ENCODE measurements around the gene ATP4A. TPM values are rescaled to one million over a fixed set of nuclear protein-coding genes. Genes with fewer than 3 reads are reported as not detected.

ATP4A gene
- total RNA-seq (ENCODE audit: low replicate concordance): not detected in 2 replicates

DNA sequence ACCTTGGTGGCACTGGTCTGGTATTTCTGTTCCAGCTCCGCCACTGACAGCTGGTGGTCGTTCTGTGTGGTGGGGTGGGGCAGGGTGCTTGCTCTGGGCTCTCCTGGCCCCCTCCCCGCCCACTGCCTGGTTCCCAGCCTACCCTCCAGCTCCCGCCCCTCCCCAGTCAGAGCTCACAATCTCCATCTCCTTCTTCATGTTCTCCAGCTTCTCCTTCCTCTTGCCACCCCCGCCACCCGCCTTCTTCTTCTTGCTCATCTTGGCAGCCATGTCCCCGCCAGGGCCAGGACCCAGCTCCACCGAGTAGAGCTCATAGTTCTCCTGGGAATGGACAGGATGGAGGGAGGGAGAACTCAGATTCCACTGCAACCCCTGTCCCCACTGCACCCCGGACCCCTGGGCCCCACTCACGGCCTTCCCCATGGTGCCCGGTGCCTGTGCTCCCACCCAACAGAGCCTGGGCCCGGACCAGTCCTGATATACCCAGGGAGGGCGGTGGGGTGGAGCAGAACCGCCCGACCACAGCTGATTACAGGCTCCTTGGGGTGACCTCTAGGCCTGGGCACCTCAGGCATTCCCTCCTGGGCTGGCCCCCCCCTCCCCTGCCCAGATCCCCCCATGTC, at the start of gene ATP4A:
Gene ATP4A, minus strand, starts transcription at position 452 of the 623 bp plus-strand sequence. Its CDS starts 29 bp downstream, at position 423.

DNA sequence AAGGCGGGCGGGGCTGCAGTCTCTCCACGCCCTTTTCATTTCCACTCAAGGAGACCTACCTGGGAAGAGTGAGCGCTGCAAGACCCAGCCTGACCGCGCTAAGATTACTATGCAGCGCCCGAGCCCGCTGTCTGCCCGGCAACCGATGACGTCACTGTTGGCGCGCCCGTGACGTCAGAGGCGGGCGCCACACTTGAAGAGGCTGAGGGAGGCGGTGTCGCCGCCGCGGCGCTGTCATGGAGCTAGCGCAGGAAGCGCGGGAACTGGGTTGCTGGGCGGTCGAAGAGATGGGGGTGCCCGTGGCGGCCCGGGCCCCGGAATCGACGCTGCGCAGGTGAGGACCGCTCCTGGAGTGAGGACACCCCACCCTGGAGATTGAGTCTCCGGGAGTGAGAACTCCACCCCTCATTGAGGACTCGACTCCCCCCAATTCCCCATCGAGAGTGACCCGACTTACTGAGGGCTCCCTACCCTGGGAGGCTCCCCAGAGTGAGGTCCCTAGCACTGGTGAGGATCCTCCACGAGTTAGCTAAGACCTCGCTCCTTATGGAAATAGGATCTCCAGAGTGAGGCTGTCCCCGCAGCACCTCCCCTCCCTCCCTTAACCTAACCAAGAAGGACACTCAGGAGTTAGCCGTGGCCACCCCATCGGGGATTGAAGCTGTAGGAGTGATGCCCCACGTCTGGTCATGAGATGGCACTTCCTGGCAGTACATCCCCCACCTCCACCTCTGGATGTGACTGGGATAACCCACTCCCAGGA, 49.3 kb upstream of the ATP4A start, which contains the start of gene HAUS5:
Gene HAUS5, plus strand, starts transcription at position 177 of the 763 bp plus-strand sequence. Its CDS starts 60 bp downstream, at position 237.

DNA sequence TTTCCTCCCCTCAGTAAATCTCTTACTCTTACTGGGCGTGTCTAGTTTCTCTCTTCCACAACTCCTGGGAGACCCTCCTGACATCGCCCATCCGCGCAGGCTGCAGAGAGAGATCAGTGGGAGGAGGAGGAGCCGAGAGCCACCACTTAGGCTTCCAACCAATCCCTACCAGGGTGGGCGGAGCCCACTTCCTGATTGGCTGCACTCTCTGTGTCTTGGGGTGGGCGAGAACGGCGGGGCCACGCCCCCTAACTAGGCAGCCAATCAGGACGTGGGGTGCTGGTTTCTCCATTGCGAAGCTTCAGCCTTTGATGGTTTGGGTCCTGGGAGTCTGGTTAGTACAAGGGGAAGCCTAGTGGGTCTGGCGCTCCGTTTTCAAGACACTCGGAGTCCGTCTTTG, 22.4 kb upstream of the ATP4A start, which contains the start of gene PMIS2:
Gene PMIS2, plus strand, starts transcription at position 326 of the 400 bp plus-strand sequence. CDS start 87 bp downstream, outside the sequence.

DNA sequence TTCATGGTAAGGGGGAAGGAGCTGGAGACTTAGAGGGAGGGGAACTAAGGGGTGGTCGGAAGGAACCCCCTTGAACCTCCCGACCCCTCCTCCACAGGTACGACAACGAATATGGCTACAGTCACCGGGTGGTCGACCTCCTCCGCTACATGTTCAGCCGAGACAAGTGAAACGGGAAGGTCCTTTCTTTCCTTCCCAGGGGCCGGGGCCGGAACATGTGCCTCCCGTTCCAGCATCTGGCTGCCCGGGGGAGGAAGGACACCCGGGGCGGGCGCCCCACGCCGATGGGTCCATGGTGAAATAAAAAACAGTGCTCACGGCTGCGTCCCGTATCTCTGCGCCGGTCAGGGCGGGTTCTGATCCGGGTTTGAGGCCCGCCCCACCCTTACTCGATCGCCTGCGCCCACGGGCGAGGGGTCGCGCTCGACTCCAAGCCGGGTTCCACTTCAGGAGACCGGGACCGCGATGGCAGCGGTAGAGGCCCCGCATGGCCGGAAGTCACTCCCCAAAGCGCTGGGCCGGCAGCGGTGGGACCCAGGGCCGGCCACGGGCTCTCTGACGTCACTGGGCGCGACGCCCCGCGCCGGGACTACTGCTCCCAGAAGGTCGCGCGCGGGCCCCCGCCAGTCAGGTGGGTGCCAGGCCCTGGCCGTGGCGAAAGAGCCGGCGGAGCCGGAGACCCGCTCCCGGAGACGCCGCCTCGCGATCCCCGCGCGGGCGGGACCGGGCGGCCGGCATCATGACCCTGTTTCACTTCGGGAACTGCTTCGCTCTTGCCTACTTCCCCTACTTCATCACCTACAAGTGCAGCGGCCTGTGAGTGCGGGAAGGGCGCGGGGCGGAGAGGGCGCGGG, 18.2 kb downstream of the ATP4A start, which contains the start of gene TMEM147:
Gene TMEM147, plus strand, starts transcription at position 626 of the 854 bp plus-strand sequence. Its CDS starts 114 bp downstream, at position 740.

DNA sequence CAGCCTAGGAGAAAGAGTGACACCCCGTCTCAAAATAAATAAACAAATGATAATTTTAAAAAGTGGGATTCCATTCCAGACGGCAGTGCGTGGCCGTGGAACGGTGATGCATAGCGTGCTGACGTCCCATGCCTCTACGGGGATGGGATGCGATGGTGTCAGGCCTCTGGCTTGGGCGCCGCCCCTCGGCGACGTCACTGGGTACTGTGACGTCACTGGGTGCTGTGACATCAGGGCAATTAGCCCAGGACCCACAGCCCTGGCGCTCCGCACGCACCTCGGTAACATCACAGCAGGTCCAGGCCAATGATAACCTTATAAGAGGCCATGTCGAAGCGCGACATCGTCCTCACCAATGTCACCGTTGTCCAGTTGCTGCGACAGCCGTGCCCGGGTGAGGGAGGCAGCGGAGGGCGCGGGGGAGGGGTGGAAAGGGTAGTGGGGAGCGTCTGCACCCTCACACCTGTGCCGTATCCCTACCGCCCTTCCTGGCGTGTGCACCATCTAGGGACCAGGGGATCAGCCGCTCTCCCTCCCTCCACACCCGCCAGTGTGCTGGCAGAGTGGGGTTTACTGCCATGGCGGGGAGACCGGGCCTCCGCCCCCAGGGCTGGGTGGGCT, 30.1 kb downstream of the ATP4A start, which contains the start of gene GAPDHS:
Gene GAPDHS, plus strand, starts transcription at position 256 of the 621 bp plus-strand sequence. Its CDS starts 72 bp downstream, at position 328.

DNA sequence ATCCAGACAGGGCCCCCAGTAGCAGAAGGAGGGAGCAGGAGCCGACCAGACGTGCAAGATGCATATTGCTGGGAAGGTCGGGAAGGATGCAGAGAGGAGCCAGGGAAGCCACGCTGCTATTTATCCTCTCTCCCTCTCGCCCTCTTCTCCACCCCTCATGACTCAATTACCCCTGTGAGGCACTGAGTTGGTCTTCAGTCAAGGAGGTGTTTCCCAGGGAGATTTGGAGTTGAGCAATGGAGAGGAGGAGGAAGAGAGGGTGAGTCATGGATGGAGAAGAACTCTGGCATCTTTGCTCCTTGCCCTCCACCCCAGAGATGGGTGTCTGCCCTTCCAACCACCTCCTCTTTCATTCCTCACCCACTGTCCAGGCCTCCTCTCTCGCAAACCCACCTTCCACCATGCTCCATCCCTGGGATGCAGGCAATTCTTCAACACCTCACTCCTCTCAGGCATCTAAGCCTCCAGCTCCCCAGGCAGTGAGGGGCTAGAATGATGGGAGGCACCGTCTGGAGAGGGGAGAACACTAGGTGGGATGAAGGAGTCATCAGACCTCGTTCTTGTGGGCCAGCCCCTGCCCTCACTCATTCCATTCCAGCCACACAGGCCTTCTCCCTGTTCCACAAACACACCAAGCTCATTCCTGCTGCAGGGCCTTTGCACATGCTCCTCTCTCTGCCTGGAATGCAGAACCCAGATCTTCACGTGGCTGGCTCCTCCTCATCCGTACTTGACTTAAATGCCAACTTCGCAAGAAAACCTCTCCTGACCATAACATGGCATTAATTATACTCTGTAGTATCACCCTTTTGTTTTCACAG, 35.0 kb downstream of the ATP4A start, which contains the start of gene SBSN:
Gene SBSN, minus strand, starts transcription at position 94 of the 821 bp plus-strand sequence. Its CDS starts 30 bp downstream, at position 64.

DNA sequence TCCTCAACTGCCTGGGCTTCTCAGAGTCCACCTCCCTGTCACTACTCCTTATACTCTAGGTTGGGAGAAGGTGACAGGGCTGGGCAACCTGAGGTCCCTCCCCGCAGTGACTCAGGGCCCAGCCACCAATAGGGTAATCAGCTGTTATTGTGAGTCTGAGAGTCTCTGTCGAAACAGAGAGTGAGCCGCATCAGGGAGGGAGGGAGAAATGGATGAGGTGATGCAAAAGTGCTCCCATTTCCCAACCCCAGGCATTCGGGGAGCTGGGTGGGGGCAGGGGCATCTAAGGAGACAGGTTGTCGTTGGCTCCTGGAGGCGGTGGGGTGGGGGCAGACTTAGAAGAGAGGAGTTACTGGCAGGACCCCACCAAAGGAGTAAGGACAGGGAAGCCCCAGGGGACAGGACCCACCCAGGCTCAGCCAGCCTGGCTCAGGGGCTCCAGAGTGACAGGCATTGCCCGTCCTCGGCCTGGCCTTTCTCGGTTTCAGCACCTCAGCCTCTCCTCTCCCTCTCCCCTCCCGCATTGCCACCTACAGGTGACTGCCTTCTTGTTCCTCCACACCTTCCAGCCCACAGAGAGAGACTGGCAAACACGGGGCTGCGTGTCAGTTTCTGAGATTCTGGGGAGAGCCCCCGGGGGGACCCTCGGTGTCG, 49.7 kb downstream of the ATP4A start, which contains the start of gene DMKN:
Gene DMKN, minus strand, starts transcription at position 22 of the 654 bp plus-strand sequence. CDS start 174 bp downstream, outside the sequence.

Other genes starting within 250 kb of the ATP4A start
- gene CD22, start 234.5 kb downstream of the ATP4A start, total RNA-seq (ENCODE audit: low replicate concordance): 0.70 and 0.98 TPM in 2 replicates
- not detected in 2 replicates for gene FFAR1, start 215.8 kb downstream of the ATP4A start, total RNA-seq (ENCODE audit: low replicate concordance)
- not detected in 2 replicates for gene FFAR3, start 205.2 kb downstream of the ATP4A start, total RNA-seq (ENCODE audit: low replicate concordance)
- not detected in 2 replicates for gene GPR42, start 192.6 kb downstream of the ATP4A start, total RNA-seq (ENCODE audit: low replicate concordance)
- not detected in 2 replicates for gene FFAR2, start 115.4 kb downstream of the ATP4A start, total RNA-seq (ENCODE audit: low replicate concordance)
- gene KRTDAP, start 73.2 kb downstream of the ATP4A start, total RNA-seq (ENCODE audit: low replicate concordance): not detected in 2 replicates
- gene DMKN, start 50.0 kb downstream of the ATP4A start, total RNA-seq (ENCODE audit: low replicate concordance): 0.38 and 49.4 TPM in 2 replicates
- 0.23 and 235 TPM in 2 replicates for gene SBSN, start 35.3 kb downstream of the ATP4A start, total RNA-seq (ENCODE audit: low replicate concordance)
- gene GAPDHS, start 30.2 kb downstream of the ATP4A start, total RNA-seq (ENCODE audit: low replicate concordance): not detected in 2 replicates
- 81.6 and 151 TPM in 2 replicates for gene TMEM147, start 18.0 kb downstream of the ATP4A start, total RNA-seq (ENCODE audit: low replicate concordance)
- gene PMIS2, start 22.5 kb upstream of the ATP4A start, total RNA-seq (ENCODE audit: low replicate concordance): not detected in 2 replicates
- 1.9 and 6.3 TPM in 2 replicates for gene HAUS5, start 49.1 kb upstream of the ATP4A start, total RNA-seq (ENCODE audit: low replicate concordance)
- gene RBM42, start 65.4 kb upstream of the ATP4A start, total RNA-seq (ENCODE audit: low replicate concordance): 20.2 and 35.9 TPM in 2 replicates
- gene ETV2, start 78.1 kb upstream of the ATP4A start, total RNA-seq (ENCODE audit: low replicate concordance): 0.23 and 0.47 TPM in 2 replicates
- gene COX6B1, start 84.7 kb upstream of the ATP4A start, total RNA-seq (ENCODE audit: low replicate concordance): 541 and 559 TPM in 2 replicates
- 0.08 TPM in 1 of 2 replicates, not detected in the other for gene UPK1A, start 102.9 kb upstream of the ATP4A start, total RNA-seq (ENCODE audit: low replicate concordance)
- not detected in 2 replicates for gene ZBTB32, start 140.9 kb upstream of the ATP4A start, total RNA-seq (ENCODE audit: low replicate concordance)
- 3.3 and 4.0 TPM in 2 replicates for gene KMT2B, start 154.3 kb upstream of the ATP4A start, total RNA-seq (ENCODE audit: low replicate concordance)
- gene IGFLR1, start 178.8 kb upstream of the ATP4A start, total RNA-seq (ENCODE audit: low replicate concordance): 0.60 and 2.1 TPM in 2 replicates
- 4.9 and 6.1 TPM in 2 replicates for gene U2AF1L4, start 181.8 kb upstream of the ATP4A start, total RNA-seq (ENCODE audit: low replicate concordance)
- gene PSENEN, start 182.0 kb upstream of the ATP4A start, total RNA-seq (ENCODE audit: low replicate concordance): 2.9 and 17.7 TPM in 2 replicates
- gene LIN37, start 184.9 kb upstream of the ATP4A start, total RNA-seq (ENCODE audit: low replicate concordance): 4.4 and 13.0 TPM in 2 replicates
- 12.2 and 44.7 TPM in 2 replicates for gene HSPB6, start 193.4 kb upstream of the ATP4A start, total RNA-seq (ENCODE audit: low replicate concordance)
- 0.47 and 3.0 TPM in 2 replicates for gene PROSER3, start 194.5 kb upstream of the ATP4A start, total RNA-seq (ENCODE audit: low replicate concordance)
- 1.7 and 2.2 TPM in 2 replicates for gene ARHGAP33, start 211.9 kb upstream of the ATP4A start, total RNA-seq (ENCODE audit: low replicate concordance)
- not detected in 2 replicates for gene PRODH2, start 249.2 kb upstream of the ATP4A start, total RNA-seq (ENCODE audit: low replicate concordance)

Measured in smooth muscle cell of the coronary artery (primary cell).